ENCODE measurements around the gene ATR.
"Not testable (repeated sequence)": the region's sequence is repeated elsewhere in the genome, so short reads cannot be mapped to it uniquely, and the experiment has no call there.

The ATR gene

DNA sequence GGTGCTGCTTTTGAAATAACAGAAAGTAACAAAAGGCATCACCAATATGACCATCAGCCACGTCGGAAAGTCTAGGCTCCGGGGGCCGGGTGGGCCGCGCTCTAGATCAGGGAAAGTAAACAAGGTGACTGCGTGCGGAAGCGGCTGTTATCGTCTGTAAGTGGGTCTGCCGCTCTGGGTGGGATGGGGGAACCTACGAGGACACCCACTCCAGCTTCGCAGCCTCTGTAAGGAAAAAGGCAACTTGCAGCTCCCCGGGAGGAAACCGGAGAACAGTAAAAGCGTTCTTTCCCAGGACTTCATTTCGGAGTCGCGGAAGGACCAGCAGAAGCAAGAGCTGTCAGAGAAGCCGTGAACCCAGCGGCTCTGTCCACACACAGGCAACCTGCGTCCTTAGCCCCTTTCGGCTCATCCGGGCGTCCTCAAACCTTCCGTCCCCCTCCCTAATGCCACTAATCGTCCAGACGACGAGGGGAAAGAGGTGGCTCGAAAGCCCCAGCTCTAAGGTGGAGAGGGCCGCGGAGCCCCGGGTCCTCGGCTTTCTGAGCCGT lies 131.2 kb downstream of the ATR start:
- peak; percentile 56 for DNase-seq

DNA sequence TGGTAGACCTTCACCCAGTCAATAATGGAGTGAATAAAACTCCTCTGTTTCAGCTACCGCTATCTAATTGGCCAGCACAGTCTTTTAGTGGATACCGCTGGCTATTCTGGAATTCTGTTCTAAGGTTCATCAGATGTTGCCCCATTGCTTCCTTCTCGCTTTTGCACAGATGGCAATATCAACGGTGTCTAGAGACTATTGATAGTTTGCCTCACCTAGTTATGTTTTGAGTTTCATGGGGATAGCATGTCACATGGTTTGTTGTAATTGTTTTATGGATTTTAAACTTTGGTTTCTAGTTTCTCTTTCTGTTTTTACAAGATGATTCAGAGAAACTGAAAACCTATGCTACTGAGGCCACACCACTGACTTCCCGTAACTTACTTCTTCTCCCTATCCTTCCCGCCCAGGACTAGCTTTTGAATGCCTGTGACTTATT lies 132.7 kb downstream of the ATR start:
- DNase-seq, result peak; percentile 42

DNA sequence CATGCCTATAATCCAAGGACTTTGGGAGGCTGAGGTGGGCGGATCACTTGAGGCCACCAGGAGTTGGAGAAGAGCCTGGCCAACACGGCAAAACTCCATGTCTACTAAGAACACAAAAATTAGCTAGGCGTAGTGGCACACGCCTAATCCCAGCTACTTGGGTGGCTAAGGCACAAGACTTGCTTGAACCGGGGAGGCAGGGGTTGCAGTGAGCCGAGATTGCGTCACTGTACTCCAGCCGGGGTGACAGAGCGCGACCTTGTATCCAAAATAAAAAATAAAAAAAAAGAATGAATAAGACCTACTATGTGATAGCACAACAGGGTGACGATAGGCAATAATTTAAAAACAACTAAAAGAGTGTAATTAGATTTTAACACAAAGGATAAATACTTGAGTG lies 134.2 kb downstream of the ATR start:
- no peak for DNase-seq

DNA sequence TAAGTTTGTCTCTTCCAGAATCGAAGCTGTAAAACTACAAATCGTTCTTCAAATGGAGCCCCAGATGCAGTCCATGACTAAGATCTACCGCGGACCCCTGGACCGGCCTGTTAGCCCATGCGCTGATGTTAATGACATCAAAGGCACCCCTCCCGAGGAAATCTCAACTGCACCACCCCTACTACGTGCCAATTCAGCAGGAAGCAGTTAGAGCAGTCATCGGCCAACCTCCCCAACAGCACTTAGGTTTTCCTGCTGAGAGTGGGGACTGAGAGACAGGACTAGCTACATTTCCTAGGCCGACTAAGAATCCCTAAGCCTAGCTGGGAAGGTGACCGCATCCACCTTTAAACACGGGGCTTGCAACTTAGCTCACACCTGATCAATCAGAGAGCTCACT lies 135.5 kb downstream of the ATR start:
- DNase-seq, result not testable (repeated sequence)

DNA sequence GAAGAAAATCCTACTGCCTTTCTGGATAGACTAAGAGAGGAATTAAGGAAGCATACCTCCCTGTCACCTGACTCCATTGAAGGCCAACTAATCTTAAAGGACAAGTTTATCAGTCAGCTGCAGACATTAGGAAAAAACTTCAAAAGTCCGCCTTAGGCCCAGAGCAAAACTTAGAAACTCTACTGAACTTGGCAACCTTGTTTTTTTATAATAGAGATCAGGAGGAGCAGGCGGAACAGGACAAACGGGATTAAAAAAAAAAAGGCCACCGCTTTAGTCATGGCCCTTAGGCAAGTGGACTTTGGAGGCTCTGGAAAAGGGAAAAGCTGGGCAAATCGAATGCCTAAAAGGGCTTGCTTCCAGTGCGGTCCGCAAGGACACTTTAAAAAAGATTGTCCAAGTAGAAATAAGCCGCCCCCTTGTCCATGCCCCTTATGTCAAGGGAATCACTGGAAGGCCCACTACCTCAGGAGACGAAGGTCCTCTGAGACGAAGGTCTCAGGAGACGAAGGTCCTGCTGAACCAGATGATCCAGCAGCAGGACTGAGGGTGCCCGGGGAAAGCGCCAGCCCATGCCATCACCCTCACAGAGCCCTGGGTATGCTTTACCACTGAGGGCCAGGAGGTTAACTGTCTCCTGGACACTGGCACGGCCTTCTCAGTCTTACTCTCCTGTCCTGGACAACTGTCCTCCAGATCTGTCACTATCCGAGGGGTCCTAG lies 138.9 kb downstream of the ATR start:
- not testable (repeated sequence) for DNase-seq

DNA sequence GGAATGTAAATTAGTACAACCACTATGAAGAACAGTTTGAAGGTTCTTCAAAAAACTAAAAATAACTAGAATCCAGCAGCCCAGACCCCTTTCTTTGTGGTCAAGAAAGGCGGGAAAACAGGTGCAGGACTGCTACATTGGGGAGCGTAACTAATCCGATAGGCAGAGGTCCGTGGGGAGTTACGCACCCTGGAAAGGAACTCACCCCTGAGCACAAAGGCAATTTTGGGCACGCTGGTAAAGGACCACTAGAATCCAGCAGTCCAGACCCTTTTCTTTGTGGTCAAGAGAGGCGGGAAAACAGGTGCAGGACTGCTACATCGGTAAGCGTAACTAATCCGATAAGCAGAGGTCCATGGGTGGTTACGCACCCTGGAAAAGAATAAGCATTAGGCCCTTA lies 140.4 kb downstream of the ATR start:
- DNase-seq, result not testable (repeated sequence)

DNA sequence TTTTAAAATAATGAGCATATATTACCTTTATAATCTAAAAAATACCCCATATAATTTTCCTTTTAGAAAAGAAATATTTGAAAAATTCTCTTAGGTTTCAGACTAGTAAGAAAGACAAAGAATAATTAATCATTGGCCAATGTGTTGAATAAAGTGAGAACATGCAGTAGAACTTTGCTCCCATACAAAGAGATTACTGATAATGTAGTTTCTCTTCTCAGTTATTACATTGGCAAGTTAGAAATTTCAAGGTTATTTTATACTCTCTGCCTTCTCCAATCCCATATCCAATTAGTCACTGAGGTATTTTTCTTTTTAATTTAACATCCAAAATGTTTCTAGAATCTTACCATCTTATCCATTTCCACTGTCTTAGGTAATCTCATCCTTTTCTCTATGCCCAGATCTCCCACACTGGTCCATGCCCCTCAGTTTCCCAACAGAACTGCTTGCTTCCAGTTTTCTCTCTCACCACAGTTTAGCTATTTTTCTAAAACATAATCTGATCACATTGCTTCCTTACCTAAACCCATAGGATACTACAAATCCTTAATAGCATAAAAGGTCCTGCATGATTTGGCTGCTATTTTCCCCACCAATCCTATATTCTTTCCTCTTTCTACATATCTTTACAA lies 141.5 kb downstream of the ATR start:
- DNase-seq, result no peak

DNA sequence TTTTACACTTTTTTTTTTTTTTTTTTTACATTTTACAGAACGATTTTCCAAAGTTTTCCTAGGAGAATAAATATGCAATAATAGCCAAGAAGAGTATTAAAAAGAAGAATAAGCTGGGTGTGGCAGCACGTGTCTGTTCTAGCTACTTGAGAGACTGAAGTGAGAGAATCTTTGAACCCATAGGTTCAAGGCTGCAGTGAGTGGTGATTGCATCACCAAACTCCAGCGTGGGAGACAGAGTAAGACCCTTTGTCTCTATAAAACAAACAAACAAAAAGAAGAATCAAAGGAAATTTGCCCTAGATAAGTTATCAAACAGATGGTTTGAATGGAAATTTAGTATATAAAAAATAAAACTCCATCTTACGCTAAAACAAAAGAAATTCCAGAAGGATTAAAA lies 144.0 kb downstream of the ATR start:
- no peak for DNase-seq

DNA sequence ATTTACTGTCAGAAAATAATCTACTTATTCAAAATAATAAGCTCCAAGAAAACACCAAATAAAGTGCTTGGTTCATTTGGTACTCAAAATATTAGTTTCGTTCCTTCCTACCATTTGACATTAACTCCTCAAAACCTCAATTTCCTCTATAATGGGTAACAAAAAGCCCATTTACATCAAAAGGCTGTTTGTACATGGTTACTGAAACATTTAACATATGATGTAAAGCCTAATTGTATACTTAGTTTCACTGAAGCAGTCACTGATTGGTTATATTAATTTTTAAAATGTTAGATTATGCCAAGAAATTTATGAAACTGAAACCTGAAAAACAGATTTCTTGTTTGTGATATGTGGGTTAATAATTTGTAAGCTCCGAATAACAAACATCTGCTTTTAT lies 145.4 kb downstream of the ATR start:
- no peak for DNase-seq

DNA sequence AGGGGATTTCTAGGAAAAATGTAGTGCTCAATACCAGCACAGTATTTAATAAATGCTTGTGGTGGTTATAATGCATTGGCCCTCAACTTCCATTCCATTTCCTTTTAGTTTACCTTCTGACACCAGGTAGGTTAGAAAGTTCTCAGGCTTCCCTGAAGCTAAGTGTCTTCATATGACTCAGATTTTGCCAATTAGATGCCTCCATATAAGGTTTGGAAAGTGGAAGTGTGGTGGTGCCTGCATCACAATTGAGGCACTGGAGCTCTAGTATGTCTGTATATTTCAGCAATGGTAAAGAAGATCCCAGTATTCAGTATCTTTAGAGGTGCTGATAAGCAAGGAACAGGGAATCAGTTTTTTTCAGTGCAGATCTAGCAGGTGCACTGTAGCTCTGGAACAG lies 149.0 kb downstream of the ATR start:
- DNase-seq, result no peak

DNA sequence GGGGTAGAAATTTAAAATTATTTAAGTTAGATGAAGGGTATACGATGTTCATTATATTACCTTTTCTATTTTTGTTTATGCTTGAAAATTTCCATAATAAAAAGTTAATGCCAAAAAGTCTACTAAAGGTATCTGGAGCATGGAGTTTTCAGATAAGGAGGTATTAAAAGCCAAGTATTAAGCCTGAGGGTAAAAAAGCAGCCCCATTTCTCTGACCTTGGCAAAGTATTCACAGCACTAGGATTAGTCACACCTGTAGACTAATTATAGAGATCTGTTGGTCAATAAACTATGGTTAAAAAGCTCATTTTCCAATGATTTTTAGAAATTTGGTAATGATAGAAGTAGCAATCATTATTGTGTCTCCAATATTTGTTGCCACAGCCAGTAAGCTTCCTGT lies 153.8 kb downstream of the ATR start:
- no peak for DNase-seq

DNA sequence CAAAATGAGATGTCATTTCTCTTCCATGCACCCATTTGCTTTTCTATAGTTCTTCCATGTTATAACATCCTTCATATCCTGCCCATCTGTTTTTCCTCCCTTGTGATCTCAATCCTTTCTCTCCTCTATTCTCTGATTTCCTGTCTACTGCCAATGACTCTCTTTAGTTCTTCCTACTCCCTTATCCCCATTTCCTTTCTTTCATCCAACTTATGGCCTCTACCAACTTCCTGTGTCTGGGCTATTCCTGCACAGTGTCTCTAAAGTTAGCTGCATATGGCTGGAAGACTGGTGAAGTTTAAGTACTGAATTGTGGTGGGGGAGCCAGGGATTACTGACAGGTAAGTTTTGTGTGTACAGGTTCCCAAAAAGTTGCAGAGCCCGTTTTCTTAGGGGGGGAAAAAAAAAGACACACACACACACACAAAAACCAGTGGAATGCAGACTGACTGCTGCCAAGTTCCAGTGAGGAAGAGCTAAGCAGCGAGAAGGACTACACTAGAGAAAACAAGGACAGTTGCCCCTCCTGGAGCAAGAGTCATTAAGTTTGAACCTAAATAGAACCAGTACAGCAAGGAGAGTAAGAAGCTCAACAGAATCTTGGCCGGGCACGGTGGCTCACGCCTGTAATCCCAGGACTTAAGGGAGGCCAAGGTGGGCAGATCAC lies 159.5 kb downstream of the ATR start:
- no peak for DNase-seq

DNA sequence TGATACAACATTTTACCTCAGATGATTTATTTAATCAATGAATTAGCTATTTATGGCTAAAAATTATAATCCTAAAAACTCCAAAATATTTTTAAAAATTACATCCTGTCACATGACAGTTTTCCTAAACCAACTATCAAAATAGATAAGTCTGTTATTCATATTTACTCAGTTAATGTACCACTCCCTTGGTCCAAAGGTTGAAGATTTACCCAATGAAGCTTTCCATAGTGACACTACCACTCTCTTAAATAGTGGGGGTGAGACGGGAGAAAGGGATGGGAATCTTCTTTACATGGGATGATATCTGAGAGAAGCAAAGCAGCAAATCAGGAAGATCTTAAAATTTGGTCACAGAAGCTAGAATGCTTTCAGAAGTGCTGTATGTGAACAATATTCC lies 161.2 kb downstream of the ATR start:
- no peak for DNase-seq

DNA sequence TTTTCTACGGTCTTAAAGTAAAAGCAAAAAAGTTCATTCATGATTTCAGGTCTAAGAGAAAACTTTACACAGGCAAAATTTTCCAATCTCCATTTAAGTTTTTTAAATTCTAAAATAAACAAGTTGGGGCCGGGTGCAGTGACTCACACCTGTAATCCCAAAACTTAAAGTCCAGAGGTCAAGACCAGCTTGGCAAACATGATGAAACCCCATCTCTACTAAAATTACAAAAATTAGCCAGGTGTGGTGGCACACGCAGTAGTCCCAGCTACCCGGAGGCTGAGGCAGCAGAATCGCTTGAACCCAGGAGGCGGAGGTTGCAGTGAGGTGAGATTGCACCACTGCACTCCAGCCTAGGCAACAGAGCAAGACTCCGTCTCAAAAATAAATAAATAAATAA lies 178.0 kb downstream of the ATR start:
- not testable (repeated sequence) for DNase-seq
